Panc1 (cell line): ENCODE results near the gene ANO9. TPM values are rescaled to one million over a fixed set of nuclear protein-coding genes. Genes with fewer than 3 reads are reported as not detected.

Source experiments
- ATAC-seq: fragments of 200-7000 bp; cut with Tn5 transposase; 2 replicates; pipeline ENCODE4 v1.9.1; 2020; ENCODE audit warnings: mild to moderate bottlenecking, moderate library complexity
- BruUV-seq: library from RNA; stranded (reverse); fragments of 400-500 nt; replicated peaks from 2 replicates; lab custom pipeline; 2021; lab: Mats Ljungman, UMichigan
- CTCF ChIA-PET: fragments of 300-600 bp; sonication (Branson Sonifier 250); formaldehyde crosslinking; loops from one replicate; lab custom pipeline; 2022; ENCODE audit warnings: antibody characterized with exemption; lab: Charles Lee
- POLR2A ChIA-PET: fragments of 300-600 bp; sonication (Branson Sonifier 250); formaldehyde crosslinking; loops from one replicate; lab custom pipeline; 2022; ENCODE audit warnings: antibody characterized with exemption; lab: Charles Lee
- DNase-seq: peaks from one replicate; pipeline ENCODE4 v3.0.0-alpha.2; 2010; ENCODE audit warnings: low read depth, low spot score
- H3K27ac ChIP-seq: 2 replicates; pipeline ENCODE4 v1.5.1; 2011; ENCODE audit warnings: mild to moderate bottlenecking, low read length, inconsistent platforms
- H3K27me3 ChIP-seq: fragments of 200-500 bp; sonication (Bioruptor generic); 2 replicates; pipeline ENCODE4 v1.6.0; 2014; ENCODE audit warnings: low read length, inconsistent platforms; ENCODE audit not compliant: control insufficient read depth, insufficient read depth
- H3K36me3 ChIP-seq: fragments of 200-500 bp; sonication (Bioruptor generic); 2 replicates; pipeline ENCODE4 v1.5.1; 2014; ENCODE audit warnings: inconsistent platforms, mild to moderate bottlenecking, low read length, moderate library complexity; ENCODE audit not compliant: control insufficient read depth, insufficient read depth
- H3K4me1 ChIP-seq: 2 replicates; pipeline ENCODE4 v1.5.1; 2011; ENCODE audit warnings: inconsistent platforms, mild to moderate bottlenecking, low read length, moderate library complexity; ENCODE audit not compliant: control insufficient read depth, insufficient read depth
- H3K4me3 ChIP-seq, 2 experiments: 2 replicates each; pipeline ENCODE4 v1.5.1; 2011 to 2012; ENCODE audit warnings: low read depth in 2 of 2, low read length in 2 of 2, mild to moderate bottlenecking in 2 of 2, inconsistent platforms in 1 of 2, moderate library complexity in 1 of 2
- H3K9me3 ChIP-seq: fragments of 200-500 bp; sonication (Bioruptor generic); 2 replicates; pipeline ENCODE4 v1.5.1; 2014; ENCODE audit warnings: low read depth, mild to moderate bottlenecking, inconsistent platforms, low read length, moderate library complexity; ENCODE audit not compliant: control insufficient read depth, insufficient read depth
- CTCF ChIP-seq: fragments of 450-650 bp; IDR thresholded peaks from 2 replicates; pipeline ENCODE4 v1.5.1; 2017; ENCODE audit warnings: mild to moderate bottlenecking
- POLR2AphosphoS5 ChIP-seq: IDR thresholded peaks from 2 replicates; pipeline ENCODE4 v1.6.1; 2012; ENCODE audit warnings: mild to moderate bottlenecking, low read depth, low read length, moderate library complexity
- REST ChIP-seq, 2 experiments: IDR thresholded peaks; 2 replicates each; pipeline ENCODE4 v1.6.1; 2011 to 2012; ENCODE audit warnings: low read depth in 2 of 2, control low read depth in 1 of 2, low read length in 1 of 2, mild to moderate bottlenecking in 1 of 2, moderate library complexity in 1 of 2; ENCODE audit not compliant: insufficient read depth in 1 of 2
- SIN3A ChIP-seq: IDR thresholded peaks from 2 replicates; pipeline ENCODE4 v1.6.1; 2012; ENCODE audit warnings: low read depth, mild to moderate bottlenecking, low read length, moderate library complexity, borderline replicate concordance; ENCODE audit not compliant: insufficient read depth
- TCF7L2 ChIP-seq: IDR thresholded peaks from 2 replicates; pipeline ENCODE4 v1.6.1; 2011; ENCODE audit warnings: mild to moderate bottlenecking, low read depth, low read length, inconsistent platforms
- in situ Hi-C: cut with HindIII; loops from 2 replicates; pipeline ENCODE4 v1.10.0; 2016; ENCODE audit warnings: low sequenced_read_pairs, low pct_unique_long_range_greater_than_20kb
- intact Hi-C: fragments of 100-400 bp; cut with micrococcal nuclease; formaldehyde crosslinking; loops from one replicate; pipeline ENCODE4 v1.10.0; 2022; ENCODE audit not compliant: unreplicated experiment
- total RNA-seq: library from RNA; stranded (reverse); gene quantifications from one replicate; pipeline ENCODE4 v1.2.1, GENCODE V29; 2021; ENCODE audit not compliant: unreplicated experiment

The ANO9 gene
- total RNA-seq, 1 experiment from 2014 or later, result 61.4 TPM

- ChIA-PET POLR2A (no interaction called here), CTCF (no interaction called here)
- BruUV-seq, result no TSS peak
- H3K9me3 ChIP-seq, result no peaks in the 10 kb centered on the region
- no peak overlapping the region for H3K27ac ChIP-seq
- DNase-seq (no peak), ATAC-seq (no peak)
- no peak for TF ChIP-seq TCF7L2
- no peak for TF ChIP-seq SIN3A
- no peak for TF ChIP-seq CTCF
- no peak for TF ChIP-seq REST (IDR thresholded peaks at IDR 0.05; ENCODE audit: insufficient read depth in 1 of 2, low read depth in 2 of 2, low read length in 1 of 2)
- no peak for TF ChIP-seq POLR2AphosphoS5
- no peaks in the 10 kb centered on the region for H3K36me3 ChIP-seq
- in situ Hi-C loops (no loop called here), intact Hi-C loops (no loop called here)
- no peaks in the 10 kb centered on the region for H3K27me3 ChIP-seq
- peaks cover 20% of the 10 kb centered on the region for H3K4me1 ChIP-seq
- H3K4me3 ChIP-seq, result no peak overlapping the region
These were observed 41.5 kb downstream of the ANO9 start for GRCh38 chr11:400241-400689.

- in situ Hi-C loops, result no loop called here
- intact Hi-C loops, result no loop called here
- ChIA-PET CTCF (no interaction called here), POLR2A (no interaction called here)
- DNase-seq (no peak), ATAC-seq (no peak)
- H3K36me3 ChIP-seq, result no peaks in the 10 kb centered on the region
- H3K4me1 ChIP-seq, result peaks cover 21% of the 10 kb centered on the region
- H3K4me3 ChIP-seq, result no peak overlapping the region
- BruUV-seq, result no TSS peak
- no peaks in the 10 kb centered on the region for H3K27me3 ChIP-seq
- TF ChIP-seq SIN3A, result no peak
- no peak for TF ChIP-seq CTCF
- TF ChIP-seq POLR2AphosphoS5, result no peak
- TF ChIP-seq REST (IDR thresholded peaks at IDR 0.05; ENCODE audit: insufficient read depth in 1 of 2, low read depth in 2 of 2, low read length in 1 of 2), result no peak
- TF ChIP-seq TCF7L2, result no peak
- no peaks in the 10 kb centered on the region for H3K9me3 ChIP-seq
- no peak overlapping the region for H3K27ac ChIP-seq
These were observed 42.0 kb downstream of the ANO9 start for GRCh38 chr11:399731-400211.
